HG03469 (cell line): ENCODE measurements around the gene PUSL1.

Experiments
- ATAC-seq: cut with Tn5 transposase; IDR thresholded peaks from one replicate; pipeline ENCODE4 v1.9.1; 2021; ENCODE audit warnings: mild to moderate bottlenecking, moderate library complexity, moderate number of reproducible peaks; ENCODE audit not compliant: unreplicated experiment

PUSL1 gene

GRCh38 chr1:1307923-1308755, at the start of gene PUSL1, which contains the start of gene ACAP3:
PUSL1 (plus strand) TSS chr1:1308597; CDS start chr1:1308644, 47 bp downstream.
ACAP3 (minus strand) TSS chr1:1307930; CDS start chr1:1307815, 115 bp downstream.
- peak; percentile 32 for ATAC-seq

- no peak for ATAC-seq
These were observed 49.3 kb upstream of the PUSL1 start for GRCh38 chr1:1259119-1259488.

GRCh38 chr1:1259540-1259939, 48.9 kb upstream of the PUSL1 start:
- no peak for ATAC-seq

GRCh38 chr1:1259951-1260600, 48.3 kb upstream of the PUSL1 start:
- no peak for ATAC-seq

GRCh38 chr1:1260843-1261560, 47.4 kb upstream of the PUSL1 start:
- ATAC-seq, result no peak

GRCh38 chr1:1262071-1262470, 46.3 kb upstream of the PUSL1 start:
- no peak for ATAC-seq

- no peak for ATAC-seq
These were observed 45.6 kb upstream of the PUSL1 start for GRCh38 chr1:1262758-1263157.

GRCh38 chr1:1264026-1264425, 44.4 kb upstream of the PUSL1 start:
- no peak for ATAC-seq

- ATAC-seq, result no peak
These were observed 43.5 kb upstream of the PUSL1 start for GRCh38 chr1:1264868-1265272.

GRCh38 chr1:1267488-1268283, 40.7 kb upstream of the PUSL1 start:
- no peak for ATAC-seq

- no peak for ATAC-seq
These were observed 40.1 kb upstream of the PUSL1 start for GRCh38 chr1:1268284-1268682.

- ATAC-seq, result no peak
These were observed 37.6 kb upstream of the PUSL1 start for GRCh38 chr1:1270813-1271212.

GRCh38 chr1:1272341-1273208, 35.8 kb upstream of the PUSL1 start:
- no peak for ATAC-seq

GRCh38 chr1:1273209-1273511, 35.2 kb upstream of the PUSL1 start:
- no peak for ATAC-seq

- ATAC-seq, result no peak
These were observed 34.7 kb upstream of the PUSL1 start, which contains the start of gene UBE2J2 for GRCh38 chr1:1273512-1274298. UBE2J2 (minus strand) TSS chr1:1273854; CDS start chr1:1267992, 5,862 bp downstream.

GRCh38 chr1:1274299-1274930, 34.0 kb upstream of the PUSL1 start:
- ATAC-seq, result no peak

- no peak for ATAC-seq
These were observed 33.4 kb upstream of the PUSL1 start for GRCh38 chr1:1274931-1275431.

GRCh38 chr1:1275836-1276235, 32.6 kb upstream of the PUSL1 start:
- no peak for ATAC-seq
